GM12872 (cell line): Measurements from ENCODE around the gene HOXA4.

Experiments
- CTCF ChIP-seq: IDR thresholded peaks from 3 replicates; pipeline ENCODE4 v1.5.1; 2011; ENCODE audit warnings: low read depth, mild to moderate bottlenecking, low read length, moderate library complexity; ENCODE audit not compliant: insufficient read depth

HOXA4 gene

GRCh38 chr7:27116031-27116961, 14.3 kb downstream of the HOXA4 start:
- no peak for TF ChIP-seq CTCF

- TF ChIP-seq CTCF, result no peak
Measured at GRCh38 chr7:27115221-27116026, 15.1 kb downstream of the HOXA4 start.

- TF ChIP-seq CTCF, result no peak
Measured at GRCh38 chr7:27114881-27115220, 15.7 kb downstream of the HOXA4 start.

GRCh38 chr7:27113991-27114769, 16.4 kb downstream of the HOXA4 start:
- no peak for TF ChIP-seq CTCF

- no peak for TF ChIP-seq CTCF
Measured at GRCh38 chr7:27112955-27113949, 17.3 kb downstream of the HOXA4 start.

- TF ChIP-seq CTCF, result no peak
Measured at GRCh38 chr7:27112361-27112760, 18.2 kb downstream of the HOXA4 start.
